Esophagus squamous epithelium (tissue), 4 donors: ENCODE results near the gene POLR3H.

Source experiments
- POLR2A ChIP-seq, 4 donors: fragments of 450-650 bp; IDR thresholded peaks; one replicate each; pipeline ENCODE4 v1.6.1; 2017; ENCODE audit warnings: antibody characterized with exemption in 4 of 4, mild to moderate bottlenecking in 4 of 4, moderate library complexity in 3 of 4
- TF ChIP-seq, protein P1 (sequence below), 6 experiments: fragments of 450-650 bp in 4 of 6; fragments of 200-600 bp in 2 of 6; sonication (generic) in 2 of 6; IDR thresholded peaks; one replicate each; pipeline ENCODE4 v1.5.1; 2016 to 2019; ENCODE audit warnings: antibody characterized with exemption in 6 of 6, mild to moderate bottlenecking in 4 of 6, moderate library complexity in 4 of 6

- TF ChIP-seq POLR2A (IDR thresholded peaks at IDR 0.05), result no peak
- TF ChIP-seq, protein P1, sequence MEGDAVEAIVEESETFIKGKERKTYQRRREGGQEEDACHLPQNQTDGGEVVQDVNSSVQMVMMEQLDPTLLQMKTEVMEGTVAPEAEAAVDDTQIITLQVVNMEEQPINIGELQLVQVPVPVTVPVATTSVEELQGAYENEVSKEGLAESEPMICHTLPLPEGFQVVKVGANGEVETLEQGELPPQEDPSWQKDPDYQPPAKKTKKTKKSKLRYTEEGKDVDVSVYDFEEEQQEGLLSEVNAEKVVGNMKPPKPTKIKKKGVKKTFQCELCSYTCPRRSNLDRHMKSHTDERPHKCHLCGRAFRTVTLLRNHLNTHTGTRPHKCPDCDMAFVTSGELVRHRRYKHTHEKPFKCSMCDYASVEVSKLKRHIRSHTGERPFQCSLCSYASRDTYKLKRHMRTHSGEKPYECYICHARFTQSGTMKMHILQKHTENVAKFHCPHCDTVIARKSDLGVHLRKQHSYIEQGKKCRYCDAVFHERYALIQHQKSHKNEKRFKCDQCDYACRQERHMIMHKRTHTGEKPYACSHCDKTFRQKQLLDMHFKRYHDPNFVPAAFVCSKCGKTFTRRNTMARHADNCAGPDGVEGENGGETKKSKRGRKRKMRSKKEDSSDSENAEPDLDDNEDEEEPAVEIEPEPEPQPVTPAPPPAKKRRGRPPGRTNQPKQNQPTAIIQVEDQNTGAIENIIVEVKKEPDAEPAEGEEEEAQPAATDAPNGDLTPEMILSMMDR (IDR thresholded peaks at IDR 0.05), result no peak
Observed at GRCh38 chr22:41482319-41482935, 61.8 kb downstream of the POLR3H start.
